ENCODE results near the gene SYNDIG1L.
A peak's percentile ranks its signal among the peaks of the same experiment; 100 is the strongest.

SYNDIG1L gene

DNA sequence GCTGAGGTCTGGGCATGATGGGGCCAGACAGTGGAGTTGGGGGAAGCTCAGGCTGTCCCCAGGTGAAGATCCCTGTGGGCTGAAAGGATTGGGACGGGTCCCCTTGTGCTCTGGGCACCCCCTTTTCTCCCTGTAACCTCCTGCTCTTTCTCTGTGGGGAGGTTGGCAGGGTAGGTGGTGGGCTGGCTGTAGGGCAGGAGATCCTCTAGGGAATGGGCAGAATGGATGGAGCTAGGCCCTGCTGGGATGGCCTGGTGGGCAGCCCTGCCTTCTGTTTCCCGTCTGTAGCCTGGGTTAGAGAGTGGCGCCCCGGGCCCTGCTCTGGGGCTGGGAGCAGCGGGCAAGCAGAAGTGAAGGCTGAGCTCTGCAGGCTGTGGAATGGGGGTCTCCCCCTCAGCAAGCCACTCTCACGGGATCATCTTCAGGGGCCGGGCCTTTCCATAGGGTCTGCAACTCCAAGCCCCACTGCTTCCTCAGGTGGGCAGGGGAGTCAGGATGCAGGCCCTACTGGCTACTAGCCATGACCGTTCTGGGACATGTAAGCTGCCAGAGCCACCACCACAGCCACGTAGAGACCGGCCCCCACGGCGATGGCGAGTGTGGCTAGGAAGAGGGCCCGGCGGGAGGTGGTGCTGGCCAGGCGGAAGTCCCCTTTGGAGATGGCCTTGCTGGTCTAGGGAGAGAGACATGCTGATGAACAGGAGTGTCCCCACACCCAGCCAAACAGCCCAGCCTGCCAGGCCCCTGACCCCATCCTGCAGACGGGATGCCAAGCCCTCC, 18.8 kb downstream of the SYNDIG1L start:
- Histone ChIP-seq H3K4me3 (no peak overlapping the region), H3K9ac (peak overlapping the region; percentile 52; the same call in 1 of the 2 replicates), H4K20me1 (no peaks in the 10 kb centered on the region), H3K36me3 (no peaks in the 10 kb centered on the region), H3K27ac (peak overlapping the region; percentile 95), H3K4me2 (peak overlapping the region; percentile 99), H3K4me1 (peaks cover 64% of the 10 kb centered on the region), H3K9me3 (no peaks in the 10 kb centered on the region), H3K27me3 (no peaks in the 10 kb centered on the region)
- TF ChIP-seq Cebpa-rat (IDR thresholded peaks at IDR 0.05), result no peak

DNA sequence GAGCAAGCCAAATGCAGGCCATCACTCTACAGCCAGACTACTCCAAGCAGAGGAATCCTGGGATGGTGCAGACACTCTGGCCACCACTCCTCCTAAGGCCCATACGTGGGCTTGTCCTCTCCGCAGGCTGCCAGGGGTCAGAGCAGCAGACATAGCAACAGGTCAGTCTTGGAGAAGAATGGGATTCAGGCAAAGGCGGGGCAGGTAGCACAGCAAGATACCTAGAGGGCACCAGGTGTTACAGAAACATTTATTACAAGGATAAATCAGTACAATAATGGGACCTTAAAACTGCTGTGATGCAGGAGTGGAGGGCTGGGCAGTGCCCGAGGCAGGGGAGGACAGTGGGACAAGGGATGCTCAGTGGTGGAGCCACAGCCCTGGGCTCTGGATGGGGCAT, 20.3 kb downstream of the SYNDIG1L start:
- no peak overlapping the region for H3K9ac ChIP-seq
- H3K27me3 ChIP-seq, result no peaks in the 10 kb centered on the region
- no peaks in the 10 kb centered on the region for H3K9me3 ChIP-seq
- H3K4me1 ChIP-seq, result peaks cover 80% of the 10 kb centered on the region
- H3K27ac ChIP-seq, result peak overlapping the region; percentile 95
- H4K20me1 ChIP-seq, result no peaks in the 10 kb centered on the region
- H3K36me3 ChIP-seq, result no peaks in the 10 kb centered on the region
- H3K4me3 ChIP-seq, result no peak overlapping the region
- TF ChIP-seq Cebpa-rat (IDR thresholded peaks at IDR 0.05), result no peak
- H3K4me2 ChIP-seq, result peak overlapping the region; percentile 99; the same call in 1 of the 2 replicates

GRCh38 chr14:74404435-74404834, 21.6 kb downstream of the SYNDIG1L start:
- H3K36me3 ChIP-seq, result no peaks in the 10 kb centered on the region
- H4K20me1 ChIP-seq, result no peaks in the 10 kb centered on the region
- H3K4me3 ChIP-seq, result no peak overlapping the region
- 0 out of 2 replicates have a peak overlapping the region, but pooled peaks have one; percentile 28 for H3K9ac ChIP-seq
- H3K27ac ChIP-seq, result peak overlapping the region; percentile 95
- peaks cover 92% of the 10 kb centered on the region for H3K4me1 ChIP-seq
- no peak for TF ChIP-seq Cebpa-rat (IDR thresholded peaks at IDR 0.05)
- no peaks in the 10 kb centered on the region for H3K27me3 ChIP-seq
- H3K4me2 ChIP-seq, result peak overlapping the region; percentile 99
- H3K9me3 ChIP-seq, result no peaks in the 10 kb centered on the region

DNA sequence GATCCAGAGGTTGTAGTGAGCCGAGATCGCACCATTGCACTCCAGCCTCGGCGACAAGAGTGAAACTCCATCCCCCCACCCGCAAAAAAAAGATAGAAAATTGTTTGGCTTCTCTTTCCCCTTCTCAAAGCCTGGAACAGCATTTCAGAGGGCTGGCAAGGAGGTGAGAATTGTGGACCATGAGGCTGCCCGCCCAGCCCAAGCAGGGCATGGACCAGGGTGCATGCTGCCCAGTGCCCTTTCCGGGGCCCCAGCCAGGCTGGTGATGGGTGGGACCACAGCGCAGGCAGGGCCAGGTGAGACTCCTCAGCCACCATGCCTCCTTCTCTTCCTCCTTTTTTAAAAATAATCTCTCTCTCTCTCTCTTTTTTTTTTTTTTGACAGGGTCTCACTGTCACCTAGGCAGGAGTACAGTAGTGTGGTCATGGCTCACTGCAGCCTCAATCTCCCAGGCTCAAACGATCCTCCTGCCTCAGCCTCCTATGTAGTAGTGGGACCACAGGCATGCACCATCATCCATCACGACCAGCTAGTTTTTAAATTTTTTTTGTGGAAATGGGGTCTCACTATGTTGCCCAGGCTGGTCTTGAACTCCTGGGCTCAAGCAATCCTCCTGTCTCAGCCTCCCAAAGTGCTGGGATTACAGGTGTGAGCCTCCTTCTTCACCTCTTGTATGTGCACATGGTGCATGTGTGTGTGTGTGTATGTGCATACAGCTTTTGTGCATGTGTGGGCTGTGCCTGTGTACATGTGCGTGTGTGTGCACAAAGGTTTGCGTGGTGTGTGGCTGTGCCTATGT, 22.2 kb downstream of the SYNDIG1L start:
- Histone ChIP-seq H3K4me3 (no peak overlapping the region), H3K9ac (peak overlapping the region; percentile 84), H3K9me3 (no peaks in the 10 kb centered on the region), H3K27ac (peak overlapping the region; percentile 95), H3K4me1 (peaks cover 96% of the 10 kb centered on the region), H4K20me1 (no peaks in the 10 kb centered on the region), H3K27me3 (no peaks in the 10 kb centered on the region), H3K4me2 (peak overlapping the region; percentile 99), H3K36me3 (no peaks in the 10 kb centered on the region)
- no peak for TF ChIP-seq Cebpa-rat (IDR thresholded peaks at IDR 0.05)

DNA sequence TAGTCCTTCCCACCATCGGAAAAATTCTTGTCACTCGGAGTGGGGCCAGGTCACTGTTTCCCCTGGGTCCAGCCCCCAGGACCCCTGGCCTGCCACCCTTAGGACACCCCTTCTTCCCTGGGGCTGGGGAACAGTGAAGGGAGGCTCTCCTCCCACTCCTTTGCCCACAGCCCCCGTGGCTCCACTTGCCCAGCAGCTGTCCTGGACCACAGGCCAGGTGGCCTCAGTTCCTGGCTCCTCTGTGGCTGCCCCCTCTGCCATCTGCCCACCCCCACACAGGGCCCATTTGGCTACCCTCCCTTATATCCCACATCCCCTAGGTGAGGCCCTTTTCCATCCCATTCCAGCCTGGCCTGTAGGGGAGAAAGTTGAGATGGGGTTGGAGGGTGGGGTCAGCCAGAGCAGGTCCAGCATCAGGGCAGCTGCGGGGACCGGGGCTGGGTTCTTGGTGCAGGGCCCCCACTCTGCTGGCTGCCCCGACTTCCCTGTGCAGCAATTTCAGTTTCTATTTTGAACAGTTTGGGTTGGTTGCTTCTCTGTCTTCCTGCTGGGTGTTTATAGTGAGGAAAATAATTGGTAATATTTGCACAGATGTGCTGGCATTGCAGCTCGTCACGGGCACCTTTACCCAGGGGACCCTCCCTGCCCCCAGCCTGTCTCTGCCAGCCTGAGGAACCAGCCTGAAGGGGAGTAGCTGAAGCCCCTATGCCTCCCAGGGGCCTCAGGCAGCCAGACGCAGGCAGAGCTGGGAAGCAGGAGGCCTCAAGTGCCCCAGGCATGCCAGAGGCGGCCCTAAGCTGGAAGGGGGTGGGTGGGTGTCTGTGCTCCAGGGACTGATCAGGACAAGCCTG, 23.4 kb downstream of the SYNDIG1L start:
- peak overlapping the region; percentile 99 for H3K4me2 ChIP-seq
- H3K27ac ChIP-seq, result peak overlapping the region; percentile 95
- TF ChIP-seq Cebpa-rat (IDR thresholded peaks at IDR 0.05), result no peak
- H3K4me1 ChIP-seq, result peaks cover 86% of the 10 kb centered on the region
- no peaks in the 10 kb centered on the region for H4K20me1 ChIP-seq
- peak overlapping the region; percentile 84 for H3K9ac ChIP-seq
- H3K36me3 ChIP-seq, result no peaks in the 10 kb centered on the region
- H3K9me3 ChIP-seq, result no peaks in the 10 kb centered on the region
- peak overlapping the region; percentile 64 for H3K4me3 ChIP-seq
- no peaks in the 10 kb centered on the region for H3K27me3 ChIP-seq

DNA sequence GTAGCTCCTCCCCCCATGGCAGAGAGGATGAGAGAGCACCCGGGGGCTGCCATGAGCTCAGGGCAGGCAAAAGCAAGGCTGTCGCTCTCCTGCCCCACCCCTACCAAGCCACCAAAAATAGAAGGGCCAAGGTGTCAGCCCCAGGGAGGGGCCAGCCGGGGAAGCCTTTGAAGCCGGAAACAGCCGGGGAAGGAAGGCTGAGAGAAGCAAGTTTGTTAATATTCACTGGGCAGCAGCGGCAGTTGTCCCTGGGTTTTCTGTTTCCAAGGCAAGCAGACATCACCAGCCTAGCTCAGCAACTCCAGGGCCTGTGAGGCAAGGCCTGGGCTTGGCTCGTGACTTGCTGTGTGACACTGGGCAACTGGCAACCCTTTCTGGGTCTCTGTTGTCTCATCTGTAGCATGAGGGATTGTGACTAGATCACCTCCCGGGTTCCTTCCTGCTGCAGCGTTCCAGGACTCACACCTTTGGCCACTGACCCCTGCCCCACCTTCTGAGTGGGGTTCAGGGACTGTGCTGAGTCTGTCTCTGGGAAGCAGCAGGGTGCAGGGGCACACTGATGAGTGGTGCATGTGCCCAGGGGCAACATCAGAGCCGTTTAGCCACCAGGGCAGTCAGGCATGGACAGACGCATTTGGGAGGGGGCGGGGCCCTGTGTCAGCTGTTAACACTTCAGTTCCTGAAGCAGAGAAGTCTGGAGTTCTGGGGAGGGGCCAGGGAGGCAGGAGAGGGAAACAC, 24.3 kb downstream of the SYNDIG1L start:
- Histone ChIP-seq H3K27me3 (no peaks in the 10 kb centered on the region), H3K36me3 (no peaks in the 10 kb centered on the region), H4K20me1 (no peaks in the 10 kb centered on the region), H3K9me3 (no peaks in the 10 kb centered on the region), H3K9ac (peak overlapping the region; percentile 84), H3K4me3 (peak overlapping the region; percentile 64), H3K4me1 (peaks cover 77% of the 10 kb centered on the region), H3K4me2 (peak overlapping the region; percentile 99), H3K27ac (peak overlapping the region; percentile 95)
- no peak for TF ChIP-seq Cebpa-rat (IDR thresholded peaks at IDR 0.05)

GRCh38 chr14:74400919-74401503, 25.0 kb downstream of the SYNDIG1L start:
- H3K4me3 ChIP-seq, result peak overlapping the region; percentile 64
- H3K36me3 ChIP-seq, result no peaks in the 10 kb centered on the region
- TF ChIP-seq Cebpa-rat (IDR thresholded peaks at IDR 0.05), result no peak
- peak overlapping the region; percentile 84 for H3K9ac ChIP-seq
- H3K9me3 ChIP-seq, result no peaks in the 10 kb centered on the region
- H4K20me1 ChIP-seq, result no peaks in the 10 kb centered on the region
- peak overlapping the region; percentile 99 for H3K4me2 ChIP-seq
- peak overlapping the region; percentile 95 for H3K27ac ChIP-seq
- no peaks in the 10 kb centered on the region for H3K27me3 ChIP-seq
- H3K4me1 ChIP-seq, result peaks cover 70% of the 10 kb centered on the region

GRCh38 chr14:74400031-74400685, 25.9 kb downstream of the SYNDIG1L start:
- H3K27ac ChIP-seq, result peak overlapping the region; percentile 95
- no peak for TF ChIP-seq Cebpa-rat (IDR thresholded peaks at IDR 0.05)
- no peak overlapping the region for H3K4me3 ChIP-seq
- no peaks in the 10 kb centered on the region for H4K20me1 ChIP-seq
- H3K9me3 ChIP-seq, result no peaks in the 10 kb centered on the region
- H3K4me2 ChIP-seq, result peak overlapping the region; percentile 99
- peaks cover 62% of the 10 kb centered on the region for H3K4me1 ChIP-seq
- H3K27me3 ChIP-seq, result no peaks in the 10 kb centered on the region
- no peaks in the 10 kb centered on the region for H3K36me3 ChIP-seq
- no peak overlapping the region; the same call in 1 of the 2 replicates for H3K9ac ChIP-seq

All from BLaER1 (cell line).